Daoy (cell line): Measurements from ENCODE around the gene PADI1. TPM values are rescaled to one million over a fixed set of nuclear protein-coding genes. Genes with fewer than 3 reads are reported as not detected.

Source experiments
- DNase-seq: peaks from one replicate; pipeline ENCODE4 v3.0.0-alpha.2; 2015; ENCODE audit warnings: low read depth
- total RNA-seq: library from RNA; depleted of rRNA; stranded (reverse); fragments of >200 nt; shearing (Covaris generic); gene quantifications from 2 replicates; pipeline ENCODE4 v1.2.3, GENCODE V29; 2014

The PADI1 gene
- total RNA-seq, 1 experiment from 2014 or later: 2.5 TPM

- DNase-seq: no peak
These were observed 23.0 kb upstream of the PADI1 start for GRCh38 chr1:17181781-17182464.

GRCh38 chr1:17183388-17184160 is 21.4 kb upstream of the PADI1 start:
- DNase-seq: no peak

GRCh38 chr1:17184161-17184665 is 20.7 kb upstream of the PADI1 start:
- DNase-seq: no peak

- no peak for DNase-seq
These were observed 20.0 kb upstream of the PADI1 start for GRCh38 chr1:17184822-17185484.

GRCh38 chr1:17185485-17185860 is 19.5 kb upstream of the PADI1 start:
- DNase-seq: no peak

GRCh38 chr1:17186216-17186909 is 18.6 kb upstream of the PADI1 start:
- no peak for DNase-seq

GRCh38 chr1:17187051-17187450 is 17.9 kb upstream of the PADI1 start:
- DNase-seq: no peak

- no peak for DNase-seq
These were observed 16.7 kb upstream of the PADI1 start for GRCh38 chr1:17188217-17188616.

GRCh38 chr1:17188889-17189631 is 15.9 kb upstream of the PADI1 start:
- no peak for DNase-seq

GRCh38 chr1:17189632-17189990 is 15.3 kb upstream of the PADI1 start:
- no peak for DNase-seq

GRCh38 chr1:17190010-17190995 is 14.6 kb upstream of the PADI1 start:
- peak; percentile 95 for DNase-seq

GRCh38 chr1:17191990-17192242 is 13.0 kb upstream of the PADI1 start:
- no peak for DNase-seq

GRCh38 chr1:17192394-17193221 is 12.3 kb upstream of the PADI1 start:
- no peak for DNase-seq

GRCh38 chr1:17193222-17194132 is 11.5 kb upstream of the PADI1 start:
- peak; percentile 48 for DNase-seq

- no peak for DNase-seq
These were observed 10.8 kb upstream of the PADI1 start for GRCh38 chr1:17194133-17194475.

- no peak for DNase-seq
These were observed 10.1 kb upstream of the PADI1 start for GRCh38 chr1:17194615-17195528.

- DNase-seq: no peak
These were observed 9.2 kb upstream of the PADI1 start for GRCh38 chr1:17195731-17196130.
